HG03469 (cell line): ENCODE measurements around the gene PELI1.
"Not testable (repeated sequence)": the region's sequence is repeated elsewhere in the genome, so short reads cannot be mapped to it uniquely, and the experiment has no call there.

Source experiments
- ATAC-seq: cut with Tn5 transposase; IDR thresholded peaks from one replicate; pipeline ENCODE4 v1.9.1; 2021; ENCODE audit warnings: mild to moderate bottlenecking, moderate library complexity, moderate number of reproducible peaks; ENCODE audit not compliant: unreplicated experiment

Gene PELI1

DNA sequence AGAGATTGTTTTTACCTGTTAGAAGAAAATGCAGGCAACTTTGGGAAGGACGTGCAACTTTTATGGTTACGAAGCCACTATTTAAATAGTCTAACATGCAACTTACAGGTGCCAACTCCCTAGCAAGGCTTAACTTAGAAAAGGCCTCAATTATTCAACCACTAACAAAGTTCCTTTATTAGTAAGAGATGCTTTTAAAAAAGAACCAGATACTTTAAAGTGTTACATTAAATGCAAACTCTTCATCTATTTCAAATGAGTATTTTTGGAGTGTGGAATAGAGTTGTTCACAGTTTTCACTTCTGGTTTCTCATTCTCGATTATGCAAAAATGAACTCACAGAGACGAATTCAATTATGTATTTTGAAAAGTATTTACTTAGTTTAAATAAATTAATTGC is 51.7 kb downstream of the PELI1 start:
- ATAC-seq = peak; percentile 68

DNA sequence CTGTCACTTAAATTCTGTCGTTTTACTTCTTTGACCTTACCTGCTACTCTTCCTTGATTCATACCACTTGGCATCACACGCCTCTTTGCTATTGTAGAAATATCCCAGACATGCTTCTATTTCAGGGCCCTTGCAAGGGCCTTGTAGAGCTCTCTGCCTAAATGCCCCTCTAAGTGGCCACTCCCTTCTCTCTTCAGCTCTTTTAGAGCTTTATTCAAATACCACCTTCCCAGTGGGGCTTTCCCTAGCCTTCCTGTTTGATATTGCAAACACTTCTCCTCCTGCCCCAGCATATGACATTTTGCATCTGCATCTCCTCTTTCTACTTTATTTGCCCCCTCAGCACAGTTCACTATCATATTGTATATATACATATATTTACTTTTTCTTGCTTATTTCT is 54.0 kb downstream of the PELI1 start:
- ATAC-seq = no peak

DNA sequence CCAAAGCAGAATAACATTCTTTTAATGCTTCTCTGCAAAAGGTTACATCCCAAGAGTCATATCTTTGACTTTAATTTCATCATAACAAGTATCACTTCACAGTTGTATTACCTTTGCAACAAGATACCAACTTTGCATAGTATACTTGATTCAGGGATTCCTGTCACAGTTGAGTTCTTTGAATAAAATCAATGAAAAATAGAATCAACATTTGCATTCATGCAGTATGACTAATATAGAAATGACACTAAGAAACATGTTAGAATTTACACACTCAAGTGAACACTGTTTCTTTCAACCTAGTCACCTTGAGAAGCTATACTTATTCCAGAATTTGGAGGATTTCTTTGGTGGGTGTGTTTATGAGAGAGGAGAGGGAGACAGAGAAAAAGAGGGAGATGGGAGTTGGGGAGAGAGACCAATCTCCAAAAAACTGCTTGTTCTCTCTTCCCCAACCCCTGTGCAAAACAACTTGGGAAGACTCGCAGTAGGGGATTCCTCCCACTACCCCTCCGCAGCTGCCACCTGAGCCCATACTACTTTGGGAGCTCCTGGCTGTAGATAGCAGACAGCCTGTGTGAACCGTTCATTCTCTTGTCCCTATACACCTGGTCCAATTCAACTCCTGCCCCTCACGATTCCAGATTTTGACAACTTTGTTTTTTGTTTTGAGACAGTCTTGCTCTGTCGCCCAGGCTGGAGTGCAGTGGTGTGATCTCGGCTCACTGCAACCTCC is 57.7 kb downstream of the PELI1 start:
- no peak for ATAC-seq

DNA sequence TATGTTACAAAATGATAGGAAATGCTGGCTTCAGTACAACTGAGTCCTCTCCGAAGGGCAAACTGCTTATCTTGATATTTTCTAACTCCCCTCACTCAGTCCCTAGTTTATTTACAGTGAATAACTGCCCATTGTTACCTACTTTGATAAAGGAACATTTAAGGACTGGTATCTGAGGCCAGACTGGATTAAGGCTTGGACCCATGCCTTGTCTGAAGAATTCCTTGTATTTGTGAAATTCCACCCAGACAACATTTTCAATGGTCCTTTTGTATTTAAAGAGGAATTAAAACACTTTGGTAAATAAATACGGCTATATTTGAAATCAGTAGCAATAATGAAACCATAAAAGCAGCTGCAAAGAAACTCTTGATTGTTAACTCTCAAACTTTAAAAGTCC is 58.3 kb downstream of the PELI1 start:
- no peak for ATAC-seq

DNA sequence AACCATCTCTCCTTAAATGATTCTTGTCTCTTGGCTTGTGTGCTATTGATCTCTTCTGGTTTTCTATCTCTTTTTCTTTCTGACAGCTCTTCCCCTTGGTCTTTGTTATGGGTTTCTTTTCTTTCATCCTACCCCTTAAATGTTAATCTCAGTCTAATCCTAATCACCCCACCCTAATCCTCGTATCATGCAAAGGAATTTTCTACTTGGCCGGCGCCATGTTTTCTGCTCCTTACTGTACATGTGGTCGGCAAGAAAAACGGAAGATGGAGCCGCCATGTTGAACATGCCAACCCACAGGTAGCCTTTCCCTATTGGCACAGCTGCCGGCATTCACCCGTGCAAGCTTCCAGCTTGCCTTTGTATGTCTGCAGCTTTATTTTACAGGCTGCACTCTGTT is 63.2 kb downstream of the PELI1 start:
- ATAC-seq = no peak

DNA sequence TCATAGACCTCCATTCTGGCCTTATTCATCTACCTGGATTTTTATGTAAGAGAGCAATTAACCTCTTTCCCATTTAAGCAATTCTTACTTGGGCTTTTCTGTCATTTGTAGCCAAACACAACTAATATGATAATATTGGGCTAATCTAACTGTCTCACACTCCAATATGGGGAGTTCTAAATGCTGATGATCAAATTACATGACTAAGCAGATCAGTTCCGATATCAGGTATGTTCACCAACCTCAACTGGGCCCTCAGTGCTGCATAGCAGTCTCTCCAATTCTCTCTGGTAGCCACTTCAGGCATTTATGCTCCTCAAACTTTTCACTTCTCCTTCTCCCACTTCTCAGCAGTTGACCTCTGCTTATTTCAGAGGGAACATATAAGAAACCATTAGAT is 64.0 kb downstream of the PELI1 start:
- ATAC-seq = no peak

DNA sequence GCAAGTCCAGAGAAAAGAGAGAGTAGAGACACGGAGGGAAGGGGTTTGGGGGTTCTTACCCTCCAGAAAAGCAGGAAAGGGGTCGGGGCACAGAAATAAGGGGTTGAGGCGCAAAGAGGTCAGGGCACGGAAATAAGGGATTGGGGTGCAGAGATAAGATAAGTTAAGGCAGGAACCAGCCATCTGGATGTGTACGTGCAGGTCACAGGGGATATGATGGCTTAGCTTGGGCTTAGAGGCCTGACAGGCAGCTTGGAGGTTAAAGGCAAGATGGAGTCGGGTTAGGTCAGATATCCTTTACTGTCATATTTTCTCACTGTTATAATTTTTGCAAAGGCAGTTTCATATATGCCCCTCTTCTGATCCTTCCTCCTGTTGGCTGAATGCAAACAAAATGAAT is 64.5 kb downstream of the PELI1 start:
- not testable (repeated sequence) for ATAC-seq

DNA sequence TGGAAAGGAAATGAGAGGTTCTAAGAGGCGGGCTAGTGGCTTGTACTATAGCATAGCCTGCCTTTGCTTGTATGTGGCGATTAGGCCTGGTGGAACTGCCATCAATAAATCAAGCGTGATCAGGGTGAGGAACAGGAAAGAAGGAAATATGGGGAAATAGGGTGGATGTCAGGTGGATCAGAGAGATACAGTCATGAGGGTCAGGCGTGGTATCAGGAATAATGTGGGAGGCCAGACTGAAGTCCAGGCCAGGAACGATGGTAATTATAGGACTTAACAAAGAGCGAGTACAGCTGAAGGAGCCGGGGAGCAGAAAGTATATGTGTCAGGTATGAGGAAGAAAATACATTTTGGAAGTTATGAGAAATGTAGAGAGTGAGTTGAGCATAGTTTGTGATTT is 67.4 kb downstream of the PELI1 start:
- not testable (repeated sequence) for ATAC-seq

DNA sequence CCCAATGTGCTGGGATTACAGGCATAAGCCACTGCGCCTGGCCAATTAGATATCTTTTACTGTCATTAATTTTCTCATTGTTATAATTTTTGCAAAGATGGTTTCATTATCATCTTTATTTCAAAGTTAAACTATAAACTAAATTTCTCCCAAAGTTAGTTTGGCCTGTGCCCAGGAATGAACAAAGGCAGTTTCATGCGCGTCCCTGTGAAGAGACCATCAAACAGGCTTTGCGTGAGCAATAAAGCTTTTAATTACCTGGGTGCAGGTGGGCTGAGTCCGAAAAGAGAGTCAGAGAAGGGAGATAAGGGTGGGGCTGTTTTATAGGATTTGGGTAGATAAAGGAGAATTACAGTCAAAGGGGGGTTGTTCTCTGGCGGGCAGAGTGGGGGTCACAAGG is 69.6 kb downstream of the PELI1 start:
- ATAC-seq = not testable (repeated sequence)

DNA sequence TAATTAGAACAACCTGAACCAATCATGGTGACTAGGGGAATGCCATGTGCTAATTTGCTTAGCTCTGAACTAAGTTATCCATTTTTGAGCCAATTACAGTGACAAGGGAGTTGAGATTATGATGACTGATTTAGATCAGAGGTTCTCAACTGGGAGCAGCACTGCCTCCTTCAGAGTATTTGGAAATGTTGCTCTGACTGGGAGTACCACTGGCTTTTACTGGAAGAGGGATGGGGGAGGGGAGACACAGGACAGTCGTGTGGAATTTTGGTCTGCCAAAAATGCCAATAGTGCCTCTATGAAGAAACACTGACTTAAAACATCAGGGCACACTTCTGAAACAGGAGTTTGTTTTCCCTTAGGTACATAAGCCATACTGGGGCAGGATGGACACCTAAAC is 76.9 kb downstream of the PELI1 start:
- ATAC-seq = no peak

DNA sequence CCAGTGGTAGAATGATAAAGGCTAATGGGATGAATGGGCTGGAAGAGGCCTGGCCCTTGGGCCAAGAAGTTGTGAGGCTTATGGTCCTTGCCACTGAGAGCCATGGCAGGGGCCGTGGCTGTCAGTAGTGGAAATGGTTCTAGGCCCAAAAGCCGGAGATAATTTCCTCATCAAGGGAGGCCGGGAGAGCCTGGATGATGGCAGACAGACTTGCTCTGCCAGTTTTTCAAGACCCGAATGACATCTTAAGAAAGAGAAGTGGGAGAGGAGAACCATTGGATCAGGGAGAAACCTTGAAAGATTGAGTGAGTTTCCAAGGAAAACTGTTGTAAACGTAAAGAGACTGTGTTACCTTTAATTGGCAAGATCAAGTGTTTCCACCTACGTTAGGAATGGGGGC is 78.7 kb downstream of the PELI1 start:
- ATAC-seq = no peak

DNA sequence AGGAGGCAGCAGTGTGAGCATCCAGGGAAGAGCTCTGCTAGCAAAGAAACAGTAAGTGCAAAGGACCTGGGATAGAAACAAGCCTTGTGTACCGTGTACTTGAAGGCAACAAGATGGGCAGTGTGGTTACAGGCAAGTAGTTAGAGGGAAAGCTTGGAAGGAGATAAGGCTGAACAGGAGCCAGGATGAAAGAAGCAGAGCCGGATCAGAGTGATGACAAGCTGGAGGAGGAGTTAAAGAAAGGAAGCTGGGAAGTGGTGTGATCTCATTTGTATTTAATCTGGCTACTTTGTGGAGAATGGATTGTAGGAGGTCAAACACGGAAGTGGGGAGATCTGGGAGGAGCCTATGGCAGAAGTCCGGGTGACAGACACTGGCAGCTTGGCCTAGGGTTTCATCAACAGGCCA is 80.3 kb downstream of the PELI1 start:
- no peak for ATAC-seq

DNA sequence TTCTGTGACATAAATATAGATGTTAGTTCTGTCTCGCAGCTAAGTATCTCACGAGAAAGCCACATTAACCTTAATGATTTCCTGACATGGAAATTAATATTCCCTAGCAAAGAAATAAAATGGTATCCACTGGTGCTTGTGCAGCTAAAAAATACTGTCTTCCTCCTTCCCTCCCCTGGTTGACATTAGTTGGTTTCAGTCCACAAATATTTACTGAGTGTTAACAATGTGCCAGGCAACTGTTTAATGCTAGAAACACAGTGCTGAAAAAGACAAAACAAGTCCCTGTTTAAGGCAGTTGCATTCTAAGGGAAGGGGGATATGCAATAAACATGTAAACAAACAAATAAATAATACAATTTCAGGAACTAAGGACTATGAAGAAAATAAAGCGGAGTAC is 80.8 kb downstream of the PELI1 start:
- ATAC-seq = no peak

DNA sequence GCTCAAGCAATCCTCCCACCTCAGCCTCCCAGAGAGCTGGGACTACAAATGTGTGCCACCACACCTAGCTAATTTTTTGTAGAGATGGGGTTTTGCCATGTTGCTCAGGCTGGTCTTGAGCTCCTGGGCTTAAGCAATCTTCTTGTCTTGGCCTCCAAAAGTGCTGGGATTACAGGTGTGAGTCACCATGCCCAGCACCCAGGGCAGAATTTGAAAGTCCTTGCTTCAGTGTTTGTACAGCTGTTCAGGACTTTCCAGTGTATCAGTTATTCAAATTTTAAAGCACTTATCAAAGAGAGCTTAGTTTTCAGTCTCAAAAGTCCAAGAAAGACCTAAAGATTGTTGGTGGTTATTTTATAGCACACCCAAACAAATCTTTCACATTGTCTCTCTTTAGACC is 81.4 kb downstream of the PELI1 start:
- ATAC-seq = no peak

DNA sequence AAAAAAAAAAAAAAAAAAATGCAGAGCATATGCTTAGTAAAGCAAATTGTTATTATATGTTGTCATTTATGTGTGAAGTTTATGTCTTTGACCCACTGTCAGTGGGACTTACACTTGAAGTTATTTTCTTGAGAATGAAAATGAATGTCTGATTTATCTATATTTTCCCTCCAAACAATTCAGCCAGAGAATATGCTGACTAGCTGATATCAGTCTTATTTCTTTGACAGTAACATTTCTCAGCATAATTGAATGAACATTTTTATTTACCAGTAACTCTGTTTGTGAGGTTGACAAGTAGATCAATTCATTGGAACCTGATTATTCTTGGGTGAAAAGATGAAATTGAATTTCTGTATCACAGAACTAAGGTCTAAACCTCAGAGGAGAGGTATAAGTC is 85.0 kb downstream of the PELI1 start:
- ATAC-seq = no peak

DNA sequence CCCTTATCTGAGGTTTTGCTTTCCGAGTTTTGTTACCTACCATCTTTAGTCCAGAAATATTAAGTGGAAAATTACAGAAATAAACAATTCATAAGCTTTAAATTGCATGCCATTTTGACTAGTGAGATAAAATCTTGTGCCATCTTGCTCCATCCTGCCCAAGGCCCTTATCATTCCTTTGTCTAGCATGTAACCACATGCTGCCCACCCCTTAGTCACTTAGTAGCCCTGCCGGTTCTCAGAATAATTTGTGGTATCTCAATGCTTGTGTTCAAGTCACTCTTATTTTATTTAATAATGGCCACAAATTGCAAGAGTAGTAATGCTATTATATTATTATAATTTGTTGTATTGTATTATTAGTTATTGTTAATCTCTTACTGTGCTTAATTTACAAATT is 88.2 kb downstream of the PELI1 start:
- ATAC-seq = no peak

DNA sequence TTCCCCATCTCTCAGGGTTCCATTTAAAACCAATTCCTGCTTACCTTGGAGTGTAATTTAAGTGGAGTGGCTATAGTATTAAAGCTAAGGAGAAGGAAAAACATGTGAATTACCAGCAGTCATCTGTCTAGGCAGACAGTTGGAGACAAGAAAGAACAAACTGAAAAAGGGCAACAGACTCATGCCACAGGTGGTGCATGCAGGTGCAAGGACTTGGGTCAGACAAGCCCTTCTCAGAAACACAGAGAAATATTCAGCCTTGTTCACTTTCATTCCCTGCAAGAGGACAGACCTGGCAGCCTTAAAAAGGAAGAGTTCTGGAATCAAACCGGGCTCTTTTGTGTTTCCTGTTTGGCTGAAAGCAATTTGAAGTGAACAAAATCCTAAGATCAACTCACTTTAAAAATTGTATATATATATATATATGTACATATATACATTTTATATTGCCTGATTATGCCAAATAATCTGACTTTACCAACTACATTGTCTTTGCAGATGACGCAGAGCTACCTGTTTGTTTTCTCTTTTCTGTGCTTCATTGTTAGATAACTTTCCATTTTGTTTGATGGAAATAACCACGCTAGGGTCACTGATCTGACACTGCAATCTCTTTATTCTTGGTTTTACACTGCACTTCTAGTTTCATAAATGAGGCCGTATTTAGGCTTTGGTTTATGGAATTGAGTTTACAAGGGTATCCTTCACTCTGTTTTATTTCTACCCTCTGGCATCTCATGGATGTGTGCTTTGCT is 89.9 kb downstream of the PELI1 start:
- ATAC-seq = no peak

DNA sequence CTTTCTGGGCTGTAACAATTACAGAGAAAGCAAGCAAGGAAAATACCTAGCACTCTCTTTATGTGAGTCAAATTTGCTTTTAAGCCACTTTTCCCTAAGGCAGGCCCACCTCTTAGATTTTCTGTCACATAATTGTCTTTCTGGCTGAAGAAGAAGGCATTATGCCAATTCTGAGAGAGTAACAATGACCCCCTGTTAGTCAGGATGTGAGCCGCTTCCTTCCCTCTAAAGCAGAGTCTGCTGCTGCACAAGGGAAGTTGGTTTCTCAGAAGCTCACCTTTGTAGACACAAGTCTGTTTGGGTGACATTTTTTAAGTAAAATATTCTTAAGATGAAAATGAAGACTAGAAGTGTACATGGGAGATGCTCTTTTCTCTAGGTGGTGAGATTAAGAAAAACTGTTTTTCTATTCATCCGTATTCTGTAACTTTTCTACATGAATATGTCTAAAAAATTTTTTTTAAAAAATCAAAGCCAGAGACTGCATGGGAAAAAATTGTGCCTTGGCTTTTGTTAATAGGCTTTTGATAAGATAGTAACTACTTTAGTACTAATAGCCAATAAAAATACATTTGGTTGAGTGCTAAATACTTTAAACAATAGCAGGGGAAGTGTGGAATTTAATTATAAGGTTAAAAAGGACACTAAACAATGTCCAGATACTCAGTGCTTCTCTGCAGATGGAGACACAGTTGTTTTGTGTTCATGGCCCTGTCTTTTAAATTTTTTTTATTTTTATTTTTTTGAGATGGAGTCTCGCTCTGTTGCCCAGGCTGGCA is 91.6 kb downstream of the PELI1 start:
- ATAC-seq = no peak

DNA sequence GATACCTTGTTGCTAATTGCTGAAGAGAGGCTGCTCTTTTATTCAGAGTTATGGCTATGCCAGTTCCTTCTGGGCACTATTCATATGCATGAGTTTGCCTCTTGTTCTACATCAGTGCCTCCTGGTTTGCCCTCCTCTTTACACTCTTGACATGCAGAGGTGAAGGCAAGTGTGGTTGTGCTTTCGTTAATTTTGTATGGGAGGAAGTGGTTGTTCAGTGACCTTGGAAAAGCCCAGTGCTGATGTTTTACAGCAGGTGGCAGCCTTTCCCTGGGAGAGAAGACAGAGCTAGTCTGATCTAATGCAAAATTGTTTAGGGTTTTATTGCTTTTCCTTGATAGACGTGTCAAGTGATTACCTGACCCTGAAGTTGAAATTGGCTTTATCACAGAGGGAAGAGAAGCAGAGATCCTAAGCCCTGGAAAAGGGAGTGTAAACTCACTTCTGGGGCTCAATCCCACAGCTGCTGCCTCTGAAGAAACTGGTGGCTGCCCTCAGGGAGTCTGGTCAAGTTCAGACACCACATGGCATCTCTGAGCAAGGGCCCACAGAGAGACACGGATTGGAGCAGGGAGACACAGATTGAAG is 94.5 kb downstream of the PELI1 start:
- ATAC-seq = peak; percentile 74

DNA sequence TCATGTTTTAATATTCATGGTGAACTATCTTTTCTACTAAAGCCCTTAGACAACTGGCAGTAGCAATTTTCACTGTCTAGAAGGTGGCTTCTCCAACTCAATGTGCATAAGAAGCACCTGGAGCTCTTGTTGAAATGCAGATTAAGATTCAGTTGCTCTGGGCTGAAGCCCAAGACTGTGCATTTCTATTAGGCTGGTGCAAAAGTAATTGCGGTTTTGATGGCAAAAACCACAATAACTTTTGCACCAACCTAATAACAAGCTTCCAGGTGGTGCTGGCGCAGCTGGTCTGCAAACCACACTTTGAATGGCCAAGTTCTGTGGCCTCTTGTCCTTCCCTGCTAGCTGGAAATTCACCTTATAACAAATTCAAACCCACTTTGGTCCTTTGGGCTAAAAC is 98.3 kb downstream of the PELI1 start:
- no peak for ATAC-seq
